ENCODE data around the gene GPATCH4.
"Not testable (repeated sequence)": the region's sequence is repeated elsewhere in the genome, so short reads cannot be mapped to it uniquely, and the experiment has no call there.

The GPATCH4 gene

GRCh38 chr1:156622581-156623297 lies 21.5 kb upstream of the GPATCH4 start:
- no peak for DNase-seq (ENCODE audit: insufficient read length, low spot score)
- TF ChIP-seq POLR2A (IDR thresholded peaks at IDR 0.05; ENCODE audit: low read depth, low read length) = no peak
- FAIRE-seq = no peak

- FAIRE-seq (no peak), DNase-seq (ENCODE audit: insufficient read length, low spot score) (no peak)
- TF ChIP-seq POLR2A (IDR thresholded peaks at IDR 0.05; ENCODE audit: low read depth, low read length) = no peak
Measured at GRCh38 chr1:156619582-156619955, 18.3 kb upstream of the GPATCH4 start.

- TF ChIP-seq POLR2A (IDR thresholded peaks at IDR 0.05; ENCODE audit: low read depth, low read length) = no peak
- FAIRE-seq (no peak), DNase-seq (ENCODE audit: insufficient read length, low spot score) (no peak)
Measured at GRCh38 chr1:156618853-156619581, 17.7 kb upstream of the GPATCH4 start, which contains the start of gene HAPLN2. Gene HAPLN2 (plus strand): TSS chr1:156619415. CDS start chr1:156623491, 4,076 bp downstream.

GRCh38 chr1:156616463-156616862 lies 15.2 kb upstream of the GPATCH4 start:
- DNase-seq (ENCODE audit: insufficient read length, low spot score) (peak; percentile 42), FAIRE-seq (no peak)
- no peak for TF ChIP-seq POLR2A (IDR thresholded peaks at IDR 0.05; ENCODE audit: low read depth, low read length)

- DNase-seq (ENCODE audit: insufficient read length, low spot score) (no peak), FAIRE-seq (no peak)
- TF ChIP-seq POLR2A (IDR thresholded peaks at IDR 0.05; ENCODE audit: low read depth, low read length) = no peak
Measured at GRCh38 chr1:156615946-156616345, 14.7 kb upstream of the GPATCH4 start.

GRCh38 chr1:156612666-156613065 lies 11.4 kb upstream of the GPATCH4 start:
- FAIRE-seq (no peak), DNase-seq (ENCODE audit: insufficient read length, low spot score) (no peak)
- no peak for TF ChIP-seq POLR2A (IDR thresholded peaks at IDR 0.05; ENCODE audit: low read depth, low read length)

GRCh38 chr1:156610072-156610471 lies 8.8 kb upstream of the GPATCH4 start:
- FAIRE-seq; DNase-seq (ENCODE audit: insufficient read length, low spot score): not testable (repeated sequence)

- no peak for TF ChIP-seq POLR2A (IDR thresholded peaks at IDR 0.05; ENCODE audit: low read depth, low read length)
- FAIRE-seq (no peak), DNase-seq (ENCODE audit: insufficient read length, low spot score) (no peak)
Measured at GRCh38 chr1:156608981-156609380, 7.7 kb upstream of the GPATCH4 start.

- TF ChIP-seq POLR2A (IDR thresholded peaks at IDR 0.05; ENCODE audit: low read depth, low read length) = no peak
- DNase-seq (ENCODE audit: insufficient read length, low spot score) = peak; percentile 57
- peak; percentile 87 for FAIRE-seq
Measured at GRCh38 chr1:156608036-156608674, 6.9 kb upstream of the GPATCH4 start.

- not testable (repeated sequence) for FAIRE-seq; DNase-seq (ENCODE audit: insufficient read length, low spot score)
Measured at GRCh38 chr1:156607344-156607743, 6.1 kb upstream of the GPATCH4 start.

- no peak for TF ChIP-seq POLR2A (IDR thresholded peaks at IDR 0.05; ENCODE audit: low read depth, low read length)
- DNase-seq (ENCODE audit: insufficient read length, low spot score) = no peak
- FAIRE-seq = no peak
Measured at GRCh38 chr1:156602557-156602993, 1.3 kb upstream of the GPATCH4 start.

GRCh38 chr1:156601892-156602291 lies 613 bp upstream of the GPATCH4 start:
- FAIRE-seq (no peak), DNase-seq (ENCODE audit: insufficient read length, low spot score) (no peak)
- TF ChIP-seq POLR2A (IDR thresholded peaks at IDR 0.05; ENCODE audit: low read depth, low read length) = no peak

GRCh38 chr1:156600733-156601121 lies 552 bp downstream of the GPATCH4 start:
- DNase-seq (ENCODE audit: insufficient read length, low spot score) = no peak
- TF ChIP-seq POLR2A (IDR thresholded peaks at IDR 0.05; ENCODE audit: low read depth, low read length) = no peak
- no peak for FAIRE-seq

- TF ChIP-seq POLR2A (IDR thresholded peaks at IDR 0.05; ENCODE audit: low read depth, low read length) = no peak
- FAIRE-seq (no peak), DNase-seq (ENCODE audit: insufficient read length, low spot score) (no peak)
Measured at GRCh38 chr1:156599811-156600210, 1.5 kb downstream of the GPATCH4 start.

Data from H54 (cell line).